HG03108 (cell line): Measurements from ENCODE around the gene ROBO4.

Experiments used
- ATAC-seq: cut with Tn5 transposase; IDR thresholded peaks from one replicate; pipeline ENCODE4 v1.9.1; 2021; ENCODE audit warnings: moderate library complexity; ENCODE audit not compliant: unreplicated experiment

Gene ROBO4

GRCh38 chr11:124890683-124891372, 6.8 kb downstream of the ROBO4 start:
- ATAC-seq, result no peak

GRCh38 chr11:124890151-124890550, 7.5 kb downstream of the ROBO4 start:
- no peak for ATAC-seq

- no peak for ATAC-seq
These were observed 8.2 kb downstream of the ROBO4 start for GRCh38 chr11:124889191-124890091.

GRCh38 chr11:124887667-124888013, 10.0 kb downstream of the ROBO4 start:
- no peak for ATAC-seq

GRCh38 chr11:124886978-124887666, 10.5 kb downstream of the ROBO4 start:
- ATAC-seq, result no peak

GRCh38 chr11:124886476-124886875, 11.2 kb downstream of the ROBO4 start:
- no peak for ATAC-seq

GRCh38 chr11:124884869-124885479, 12.7 kb downstream of the ROBO4 start:
- ATAC-seq, result no peak

- no peak for ATAC-seq
These were observed 13.3 kb downstream of the ROBO4 start for GRCh38 chr11:124884340-124884739.

- no peak for ATAC-seq
These were observed 15.2 kb downstream of the ROBO4 start for GRCh38 chr11:124882339-124883071.

- no peak for ATAC-seq
These were observed 16.7 kb downstream of the ROBO4 start for GRCh38 chr11:124880958-124881357.

GRCh38 chr11:124880290-124880611, 17.4 kb downstream of the ROBO4 start:
- no peak for ATAC-seq

GRCh38 chr11:124879493-124880289, 18.0 kb downstream of the ROBO4 start:
- ATAC-seq, result no peak

- no peak for ATAC-seq
These were observed 18.7 kb downstream of the ROBO4 start for GRCh38 chr11:124878759-124879492.

- ATAC-seq, result no peak
These were observed 19.5 kb downstream of the ROBO4 start for GRCh38 chr11:124877910-124878758.

GRCh38 chr11:124877631-124877909, 20.1 kb downstream of the ROBO4 start:
- no peak for ATAC-seq

GRCh38 chr11:124876818-124877630, 20.6 kb downstream of the ROBO4 start:
- ATAC-seq, result no peak

- peak; percentile 96 for ATAC-seq
These were observed 21.5 kb downstream of the ROBO4 start for GRCh38 chr11:124875943-124876817.
